ENCODE results near the gene RNF145.

RNF145 gene

GRCh38 chr5:159190170-159190569 is 19.2 kb downstream of the RNF145 start:
- no peak for FAIRE-seq
- no peak for DNase-seq (ENCODE audit: insufficient read length, low spot score)
- TF ChIP-seq POLR2A (IDR thresholded peaks at IDR 0.05; ENCODE audit: low read depth, low read length) = no peak

- no peak for FAIRE-seq
- no peak for DNase-seq (ENCODE audit: insufficient read length, low spot score)
- TF ChIP-seq POLR2A (IDR thresholded peaks at IDR 0.05; ENCODE audit: low read depth, low read length) = no peak
These were observed 20.0 kb downstream of the RNF145 start for GRCh38 chr5:159189310-159189709.

GRCh38 chr5:159187719-159188118 is 21.6 kb downstream of the RNF145 start:
- no peak for TF ChIP-seq POLR2A (IDR thresholded peaks at IDR 0.05; ENCODE audit: low read depth, low read length)
- no peak for DNase-seq (ENCODE audit: insufficient read length, low spot score)
- no peak for FAIRE-seq

GRCh38 chr5:159186319-159186718 is 23.0 kb downstream of the RNF145 start:
- DNase-seq (ENCODE audit: insufficient read length, low spot score) (no peak), FAIRE-seq (no peak)
- TF ChIP-seq POLR2A (IDR thresholded peaks at IDR 0.05; ENCODE audit: low read depth, low read length) = no peak

GRCh38 chr5:159185773-159186172 is 23.6 kb downstream of the RNF145 start:
- FAIRE-seq (no peak), DNase-seq (ENCODE audit: insufficient read length, low spot score) (no peak)
- TF ChIP-seq POLR2A (IDR thresholded peaks at IDR 0.05; ENCODE audit: low read depth, low read length) = no peak

GRCh38 chr5:159184858-159185381 is 24.4 kb downstream of the RNF145 start:
- peak; percentile 9 for DNase-seq (ENCODE audit: insufficient read length, low spot score)
- peak; percentile 94 for FAIRE-seq

GRCh38 chr5:159184236-159184635 is 25.1 kb downstream of the RNF145 start:
- TF ChIP-seq POLR2A (IDR thresholded peaks at IDR 0.05; ENCODE audit: low read depth, low read length) = no peak
- DNase-seq (ENCODE audit: insufficient read length, low spot score) = no peak
- FAIRE-seq = no peak

More at GRCh38 chr5:159184858-159185381, 24.4 kb downstream of the RNF145 start:
- no peak for TF ChIP-seq POLR2A (IDR thresholded peaks at IDR 0.05; ENCODE audit: low read depth, low read length)

- no peak for TF ChIP-seq POLR2A (IDR thresholded peaks at IDR 0.05; ENCODE audit: low read depth, low read length)
- FAIRE-seq = no peak
- DNase-seq (ENCODE audit: insufficient read length, low spot score) = no peak
These were observed 26.1 kb downstream of the RNF145 start for GRCh38 chr5:159183247-159183646.

- no peak for FAIRE-seq
- TF ChIP-seq POLR2A (IDR thresholded peaks at IDR 0.05; ENCODE audit: low read depth, low read length) = no peak
- DNase-seq (ENCODE audit: insufficient read length, low spot score) = no peak
These were observed 26.7 kb downstream of the RNF145 start for GRCh38 chr5:159182691-159183090.

- FAIRE-seq (no peak), DNase-seq (ENCODE audit: insufficient read length, low spot score) (no peak)
- no peak for TF ChIP-seq POLR2A (IDR thresholded peaks at IDR 0.05; ENCODE audit: low read depth, low read length)
These were observed 27.7 kb downstream of the RNF145 start for GRCh38 chr5:159181651-159182050.

GRCh38 chr5:159181152-159181551 is 28.2 kb downstream of the RNF145 start:
- DNase-seq (ENCODE audit: insufficient read length, low spot score) (no peak), FAIRE-seq (no peak)
- no peak for TF ChIP-seq POLR2A (IDR thresholded peaks at IDR 0.05; ENCODE audit: low read depth, low read length)

GRCh38 chr5:159179529-159180305 is 29.6 kb downstream of the RNF145 start:
- no peak for TF ChIP-seq POLR2A (IDR thresholded peaks at IDR 0.05; ENCODE audit: low read depth, low read length)
- DNase-seq (ENCODE audit: insufficient read length, low spot score) = no peak
- peak; percentile 69 for FAIRE-seq

GRCh38 chr5:159178978-159179377 is 30.4 kb downstream of the RNF145 start:
- DNase-seq (ENCODE audit: insufficient read length, low spot score) (peak; percentile 18), FAIRE-seq (peak; percentile 98)
- no peak for TF ChIP-seq POLR2A (IDR thresholded peaks at IDR 0.05; ENCODE audit: low read depth, low read length)

GRCh38 chr5:159175547-159175946 is 33.8 kb downstream of the RNF145 start:
- FAIRE-seq (peak; percentile 71), DNase-seq (ENCODE audit: insufficient read length, low spot score) (no peak)
- no peak for TF ChIP-seq POLR2A (IDR thresholded peaks at IDR 0.05; ENCODE audit: low read depth, low read length)

GRCh38 chr5:159174511-159175168 is 34.7 kb downstream of the RNF145 start:
- no peak for DNase-seq (ENCODE audit: insufficient read length, low spot score)
- FAIRE-seq = no peak
- TF ChIP-seq POLR2A (IDR thresholded peaks at IDR 0.05; ENCODE audit: low read depth, low read length) = no peak
